Dedifferentiated amniotic fluid mesenchymal stem cell (primary cell): Measurements from ENCODE around the gene NDUFA7.
A peak's percentile ranks its signal among the peaks of the same experiment; 100 is the strongest.

ENCODE experiments used
- DNase-seq: peaks from one replicate; pipeline ENCODE4 v3.0.0-alpha.2; 2016; ENCODE audit errors: extremely low spot score

Gene NDUFA7

DNA sequence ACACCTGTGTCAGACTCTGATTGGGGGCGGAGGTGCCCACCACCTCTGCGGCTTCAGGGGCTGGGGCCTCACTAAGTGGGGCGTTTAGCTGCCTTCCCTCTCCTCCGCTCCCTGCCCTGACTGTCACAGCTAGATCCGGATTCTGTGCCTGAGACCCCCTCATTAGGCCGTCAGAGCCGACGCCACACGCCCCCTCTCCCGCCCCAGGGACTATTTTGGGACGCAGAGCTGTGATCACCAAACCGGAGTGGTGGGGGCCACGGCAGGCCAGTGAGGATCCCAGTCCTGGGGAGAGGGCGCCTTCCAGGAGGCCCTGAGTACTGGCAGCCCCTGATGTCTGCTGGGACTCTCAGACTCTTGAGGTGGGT lies 21.1 kb upstream of the NDUFA7 start:
- DNase-seq, result peak; percentile 13

DNA sequence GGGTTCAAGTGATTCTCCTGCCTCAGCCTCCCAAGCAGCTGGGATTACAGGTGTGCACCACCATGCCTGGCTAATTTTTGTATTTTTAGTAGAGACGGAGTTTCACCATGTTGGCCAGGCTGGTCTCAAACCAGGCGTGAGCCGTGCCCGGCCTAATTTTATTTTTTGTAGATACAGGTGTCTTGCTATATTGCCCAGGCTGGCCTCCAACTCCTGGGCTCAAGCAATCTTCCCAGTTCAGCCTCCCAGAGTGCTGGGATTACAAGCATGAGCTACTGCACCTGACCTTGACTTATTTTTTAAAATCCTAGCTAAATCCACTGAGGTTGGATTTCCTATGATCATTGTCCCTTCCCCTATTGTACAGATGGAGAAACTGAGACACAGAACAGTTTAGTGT lies 20.3 kb upstream of the NDUFA7 start:
- peak; percentile 9 for DNase-seq

DNA sequence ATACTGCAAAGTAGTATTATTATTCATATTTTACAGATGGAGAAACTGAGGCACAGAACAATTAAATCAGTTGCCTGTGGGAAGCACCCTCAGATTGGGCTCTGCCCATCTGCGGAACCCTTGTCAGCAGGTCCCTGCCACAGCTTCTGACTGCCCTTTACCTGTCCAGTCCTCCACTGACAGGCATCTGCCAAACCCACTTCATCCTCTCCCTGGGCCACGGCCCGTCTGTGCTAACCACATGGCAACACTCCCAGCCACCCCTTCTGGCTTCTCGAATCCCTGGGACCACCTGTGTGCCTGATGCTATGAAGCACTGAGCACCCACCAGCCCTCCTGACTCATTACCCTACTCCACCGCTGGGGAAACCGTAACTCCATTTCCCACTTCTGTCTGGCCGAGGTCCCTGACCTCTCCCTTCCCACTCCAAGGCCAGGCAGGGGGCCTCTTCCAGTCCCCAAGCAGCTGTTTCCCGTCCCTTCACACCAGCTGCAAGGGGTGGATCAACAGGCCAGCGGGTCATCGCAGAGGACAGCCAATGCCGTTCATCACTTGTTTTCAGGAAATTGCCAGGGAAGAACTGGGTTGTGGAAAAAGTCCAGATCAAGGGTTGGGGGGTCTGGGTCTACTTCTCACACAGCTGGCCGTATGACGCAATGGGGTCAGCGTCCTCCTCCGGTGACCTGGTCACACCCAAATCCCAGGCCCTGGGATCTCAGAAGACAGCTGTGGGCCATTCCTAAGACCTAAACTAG lies 19.3 kb upstream of the NDUFA7 start:
- peak; percentile 11 for DNase-seq

DNA sequence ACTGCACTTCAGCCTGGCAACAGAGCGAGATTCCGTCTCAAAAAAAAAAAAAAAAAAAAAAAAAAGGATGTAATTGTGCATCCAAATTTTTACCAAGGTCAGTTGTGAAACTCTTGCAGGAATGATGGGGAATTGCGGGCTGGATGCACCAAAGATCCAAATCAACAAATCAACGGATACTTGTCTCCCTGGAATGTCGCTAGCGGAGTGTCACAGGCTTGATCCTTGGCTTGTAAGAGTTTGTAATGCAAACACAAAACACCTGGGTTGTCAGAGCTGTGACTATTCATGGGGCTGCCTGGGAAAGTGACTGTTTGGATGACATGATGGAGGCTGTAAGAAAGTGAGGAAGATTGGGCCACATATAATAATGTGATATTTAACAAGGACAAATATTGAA lies 17.7 kb upstream of the NDUFA7 start:
- DNase-seq, result peak; percentile 9

- DNase-seq, result peak; percentile 13
Observed at GRCh38 chr19:8337728-8338127, 16.6 kb upstream of the NDUFA7 start.

DNA sequence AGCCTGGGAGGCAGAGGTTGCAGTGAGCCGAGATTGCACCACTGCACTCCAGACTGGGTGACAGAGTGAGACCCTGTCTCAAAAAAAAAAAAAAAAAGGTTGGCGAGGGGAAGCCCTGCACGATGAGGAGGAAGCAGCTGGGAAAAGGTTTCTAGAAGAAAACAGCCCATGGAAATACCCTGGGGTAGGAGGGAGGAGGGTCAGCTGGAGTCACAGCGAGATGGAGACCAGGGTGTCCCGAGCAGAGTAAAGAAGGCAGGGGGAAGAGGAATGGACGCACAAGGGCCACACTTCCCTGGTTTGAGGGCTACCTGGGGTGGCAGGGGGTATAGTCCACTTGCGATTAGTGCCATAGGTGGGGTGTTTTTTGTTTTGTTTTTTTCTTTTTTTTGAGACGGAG lies 15.5 kb upstream of the NDUFA7 start:
- DNase-seq, result peak; percentile 6

GRCh38 chr19:8336072-8336569 lies 14.9 kb upstream of the NDUFA7 start:
- peak; percentile 10 for DNase-seq

DNA sequence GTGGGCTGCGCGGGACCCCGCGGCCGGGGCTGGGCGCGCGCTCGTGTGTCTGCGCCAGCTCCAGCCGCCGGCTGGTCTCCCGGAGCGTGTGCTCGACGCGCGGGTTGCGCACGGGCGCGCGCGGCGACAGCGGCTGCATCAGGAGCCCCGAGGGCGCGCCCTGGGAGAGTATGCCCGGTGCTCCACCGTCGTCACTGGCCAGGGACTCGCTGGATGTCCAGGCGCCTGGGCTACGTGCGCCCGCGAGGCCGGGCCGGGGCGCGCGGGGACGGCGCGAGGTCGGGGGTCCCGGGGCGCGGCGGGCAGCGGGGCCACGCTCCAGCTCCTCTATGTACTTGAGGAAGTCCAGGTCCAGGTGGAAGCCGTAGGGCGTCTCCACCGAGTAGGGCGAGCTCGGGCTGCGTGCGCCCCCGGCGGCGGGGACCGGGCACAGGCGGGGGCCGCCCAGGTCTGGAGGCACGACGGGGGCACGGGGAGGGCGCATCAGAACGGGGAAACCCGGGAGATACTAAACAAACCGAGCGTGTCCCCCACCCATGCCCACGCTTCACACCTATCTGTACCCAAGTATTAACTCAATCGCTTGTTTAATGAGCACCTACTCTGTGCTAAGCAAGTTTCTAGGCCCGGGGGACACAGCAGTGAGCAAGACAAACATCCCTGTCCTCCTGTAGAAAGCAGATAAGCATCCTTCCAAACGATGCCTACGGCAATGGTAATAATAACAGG lies 14.3 kb upstream of the NDUFA7 start:
- peak; percentile 4 for DNase-seq

- DNase-seq, result peak; percentile 25
Observed at GRCh38 chr19:8334458-8335342, 13.5 kb upstream of the NDUFA7 start.

GRCh38 chr19:8333767-8334457 lies 12.7 kb upstream of the NDUFA7 start:
- no peak for DNase-seq

DNA sequence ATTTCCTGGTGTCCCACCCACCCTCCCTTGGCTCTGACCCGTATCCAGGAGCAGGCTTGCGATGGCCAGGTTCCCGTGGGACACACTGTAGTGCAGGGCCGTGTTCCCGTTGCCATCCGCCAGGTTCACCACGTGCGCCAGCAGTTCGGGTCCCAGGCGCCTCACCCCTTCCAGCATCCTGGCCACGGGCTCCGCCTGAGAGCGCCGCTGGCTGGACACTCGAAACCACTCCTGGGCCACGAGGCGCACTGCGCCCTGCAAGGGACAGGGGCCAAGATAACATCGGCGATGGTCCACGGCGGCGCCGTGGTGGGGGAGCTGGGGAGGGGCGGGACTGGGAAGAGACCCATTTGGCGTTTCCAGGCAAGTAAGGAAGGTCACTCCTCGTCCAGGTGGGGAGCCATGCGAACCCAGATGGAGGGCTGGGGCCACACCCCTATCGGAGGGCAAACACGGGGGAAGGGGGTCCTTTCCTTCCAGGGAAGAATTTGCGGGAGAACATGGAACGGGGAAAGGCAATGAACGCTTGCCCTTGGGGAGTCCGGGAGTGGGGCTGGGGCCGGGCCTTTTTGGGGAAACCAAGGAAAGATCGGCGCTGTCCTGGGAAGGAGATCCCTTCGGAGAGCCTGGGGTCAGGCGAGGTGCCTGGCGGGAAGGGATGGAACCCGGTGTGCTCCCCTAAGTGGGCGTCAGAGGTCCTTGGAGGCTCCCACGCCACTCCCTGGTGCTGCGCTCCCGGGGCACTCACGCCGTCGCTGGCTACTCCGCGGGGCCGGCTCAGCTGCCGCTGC lies 12.0 kb upstream of the NDUFA7 start:
- peak; percentile 9 for DNase-seq

DNA sequence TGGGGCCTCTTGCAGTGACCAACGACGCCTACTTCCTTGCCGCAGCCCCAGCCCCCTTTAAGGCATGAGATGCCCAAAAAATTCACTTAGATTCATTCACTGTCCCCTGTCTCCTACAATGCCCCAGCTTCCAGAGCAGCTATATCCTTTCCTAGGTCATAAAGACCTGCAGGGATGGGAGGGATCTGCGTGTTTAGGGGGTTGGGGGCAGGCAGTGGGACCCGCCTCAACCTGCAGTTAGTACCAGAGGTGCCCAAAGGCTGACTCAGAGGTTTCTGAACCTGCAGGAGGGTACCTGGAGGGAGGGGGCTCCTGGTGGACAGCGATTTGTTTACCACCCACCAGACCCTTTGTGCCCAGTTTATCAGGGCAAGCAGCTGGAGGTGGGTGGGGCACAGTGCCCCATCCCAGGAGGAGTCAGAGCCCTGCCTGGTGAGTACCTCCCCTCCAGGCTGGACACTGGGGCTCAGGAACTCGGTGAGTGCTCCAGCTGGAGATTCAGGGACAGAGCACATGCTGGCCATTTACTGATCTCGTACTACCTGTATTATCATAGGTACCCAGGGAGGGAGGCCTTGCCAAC lies 10.2 kb upstream of the NDUFA7 start:
- DNase-seq, result peak; percentile 11

DNA sequence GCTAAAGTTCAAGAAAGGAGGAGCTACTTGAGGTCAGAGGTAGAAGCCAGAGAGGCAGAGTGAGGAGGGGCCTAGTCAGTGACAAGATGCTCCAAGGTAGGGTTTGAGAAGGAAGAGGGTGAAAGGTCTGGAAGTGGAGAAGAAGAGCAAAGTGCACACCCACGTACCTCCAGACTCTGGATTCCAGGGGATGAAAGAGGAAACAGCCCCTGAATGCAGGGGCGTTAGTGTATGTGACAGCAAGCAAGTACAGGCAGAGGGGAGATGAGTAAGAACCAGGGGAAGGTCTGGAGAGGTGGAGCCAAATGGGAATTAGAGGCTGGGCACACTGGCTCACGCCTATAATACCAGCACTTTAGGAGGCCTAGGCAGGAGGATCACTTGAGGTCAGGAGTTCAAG lies 8.8 kb upstream of the NDUFA7 start:
- no peak for DNase-seq

DNA sequence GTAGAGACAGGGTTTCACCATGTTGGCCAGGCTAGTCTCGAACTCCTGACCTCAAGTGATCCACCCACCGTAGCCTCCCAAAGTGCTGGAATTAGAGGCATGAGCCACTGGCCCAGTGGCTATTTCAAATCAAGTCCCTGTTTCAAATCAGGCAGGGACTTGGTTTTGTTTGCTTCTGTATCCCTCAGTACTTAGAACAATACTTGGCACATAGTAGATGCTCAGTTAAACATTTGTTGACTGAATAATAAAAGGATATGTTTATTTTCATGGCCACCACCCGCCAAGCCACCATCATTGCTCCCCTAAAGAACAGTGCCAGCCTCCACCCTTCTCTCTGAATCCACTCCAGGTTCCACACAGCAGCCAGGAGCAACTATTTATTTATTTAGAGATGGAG lies 4.3 kb upstream of the NDUFA7 start:
- no peak for DNase-seq

GRCh38 chr19:8324186-8325050 lies 3.2 kb upstream of the NDUFA7 start:
- DNase-seq, result no peak

- no peak for DNase-seq
Observed at GRCh38 chr19:8323781-8324185, 2.6 kb upstream of the NDUFA7 start.

GRCh38 chr19:8322638-8322997 lies 1.4 kb upstream of the NDUFA7 start:
- DNase-seq, result no peak

DNA sequence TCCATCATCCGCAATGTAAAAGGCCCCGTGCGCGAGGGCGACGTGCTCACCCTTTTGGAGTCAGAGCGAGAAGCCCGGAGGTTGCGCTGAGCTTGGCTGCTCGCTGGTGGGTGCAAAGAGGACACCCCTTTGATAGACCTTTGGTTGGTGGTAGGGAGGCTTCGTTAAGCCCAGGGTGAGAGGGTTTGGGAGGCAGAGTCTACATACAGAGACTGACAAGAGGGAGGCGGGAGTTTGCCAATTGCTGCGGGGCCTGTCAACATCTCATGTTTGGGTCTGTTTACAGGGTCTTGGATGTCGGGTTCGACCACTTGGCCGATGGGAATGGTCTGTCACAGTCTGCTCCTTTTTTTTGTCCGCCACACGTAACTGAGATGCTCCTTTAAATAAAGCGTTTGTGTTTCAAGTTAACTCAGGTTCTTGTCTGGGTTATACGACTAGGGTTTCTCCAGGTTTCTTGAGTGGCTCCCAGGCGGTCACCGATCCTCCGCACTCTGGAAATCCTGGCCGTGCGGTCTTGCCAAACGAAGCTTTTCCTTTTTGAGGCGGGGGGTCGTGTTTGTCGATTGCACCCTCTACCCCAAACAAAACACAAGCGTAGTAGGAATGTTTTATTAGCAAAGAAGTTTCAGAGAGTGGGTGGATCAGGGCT lies 937 bp upstream of the NDUFA7 start:
- DNase-seq, result no peak

DNA sequence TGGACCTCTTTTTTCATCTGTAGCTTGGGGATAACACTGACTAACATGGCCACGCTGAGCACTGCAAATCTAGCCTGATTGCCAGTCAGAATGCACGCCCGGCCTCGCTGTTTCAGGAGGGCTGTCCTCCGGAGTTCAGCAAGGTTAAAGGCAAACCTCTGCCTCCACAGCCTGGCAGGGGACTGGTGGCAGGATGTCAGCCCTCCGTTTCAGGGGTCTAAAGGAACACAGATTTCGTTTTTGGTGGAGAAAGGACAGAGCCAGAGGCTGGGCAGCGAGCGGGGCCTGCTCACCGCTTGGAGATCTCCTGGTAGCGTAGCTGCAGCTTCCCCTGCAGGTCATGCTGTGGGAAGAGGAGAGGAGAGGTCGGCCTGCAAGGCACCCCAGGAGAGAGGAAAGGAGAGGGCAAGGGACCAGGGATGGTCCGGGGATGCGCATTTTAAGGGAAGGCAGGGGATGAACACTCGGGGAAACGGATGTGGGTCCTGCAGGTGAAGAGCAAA lies 560 bp downstream of the NDUFA7 start:
- DNase-seq, result no peak
